ENCODE data around the gene JPH4. TPM values are rescaled to one million over a fixed set of nuclear protein-coding genes. Genes with fewer than 3 reads are reported as not detected.
"Not testable (repeated sequence)": the region's sequence is repeated elsewhere in the genome, so short reads cannot be mapped to it uniquely, and the experiment has no call there.

Gene JPH4
- total RNA-seq, 1 donor from 2014 or later = 3.2 TPM

DNA sequence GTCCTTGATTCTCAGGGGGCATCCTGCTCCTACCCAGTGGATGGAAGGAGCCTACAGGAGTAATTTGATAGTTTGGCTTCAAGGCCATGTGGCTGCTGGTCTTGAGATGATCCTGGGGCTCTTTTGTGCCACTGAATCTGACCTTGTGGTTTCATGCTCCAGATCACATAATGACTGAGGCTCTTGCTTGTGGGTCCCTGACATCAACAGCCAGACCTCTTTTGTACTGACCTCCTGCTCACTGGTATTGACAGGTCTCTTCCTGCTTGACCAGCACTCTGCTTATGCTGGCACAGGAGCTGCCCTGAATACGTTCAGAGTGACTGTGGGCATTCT lies 23.2 kb upstream of the JPH4 start:
- no peaks in the 10 kb centered on the region for H3K27me3 ChIP-seq
- H3K4me1 Mint-ChIP-seq = no peaks in the 10 kb centered on the region
- no peak overlapping the region for H2AFZ ChIP-seq (replicated peaks)
- H3K27ac Mint-ChIP-seq = no peak overlapping the region
- no peak overlapping the region for H3K27ac ChIP-seq
- H3K4me3 Mint-ChIP-seq = no peak overlapping the region
- no peaks in the 10 kb centered on the region for H3K27me3 Mint-ChIP-seq (ENCODE audit: insufficient read depth, low read depth)
- no peaks in the 10 kb centered on the region for H3K36me3 Mint-ChIP-seq
- no peaks in the 10 kb centered on the region for H3K36me3 ChIP-seq
- H3K4me3 ChIP-seq = no peak overlapping the region
- no peak overlapping the region for H3K9ac ChIP-seq
- H3K4me2 ChIP-seq = no peak overlapping the region
- H3K9me3 ChIP-seq (ENCODE audit: low read depth) = no peaks in the 10 kb centered on the region
- H3K79me2 ChIP-seq (ENCODE audit: low read depth) = no peaks in the 10 kb centered on the region
- no peak for TF ChIP-seq EZH2phosphoT487 (IDR thresholded peaks at IDR 0.05)
- TF ChIP-seq, protein P1, sequence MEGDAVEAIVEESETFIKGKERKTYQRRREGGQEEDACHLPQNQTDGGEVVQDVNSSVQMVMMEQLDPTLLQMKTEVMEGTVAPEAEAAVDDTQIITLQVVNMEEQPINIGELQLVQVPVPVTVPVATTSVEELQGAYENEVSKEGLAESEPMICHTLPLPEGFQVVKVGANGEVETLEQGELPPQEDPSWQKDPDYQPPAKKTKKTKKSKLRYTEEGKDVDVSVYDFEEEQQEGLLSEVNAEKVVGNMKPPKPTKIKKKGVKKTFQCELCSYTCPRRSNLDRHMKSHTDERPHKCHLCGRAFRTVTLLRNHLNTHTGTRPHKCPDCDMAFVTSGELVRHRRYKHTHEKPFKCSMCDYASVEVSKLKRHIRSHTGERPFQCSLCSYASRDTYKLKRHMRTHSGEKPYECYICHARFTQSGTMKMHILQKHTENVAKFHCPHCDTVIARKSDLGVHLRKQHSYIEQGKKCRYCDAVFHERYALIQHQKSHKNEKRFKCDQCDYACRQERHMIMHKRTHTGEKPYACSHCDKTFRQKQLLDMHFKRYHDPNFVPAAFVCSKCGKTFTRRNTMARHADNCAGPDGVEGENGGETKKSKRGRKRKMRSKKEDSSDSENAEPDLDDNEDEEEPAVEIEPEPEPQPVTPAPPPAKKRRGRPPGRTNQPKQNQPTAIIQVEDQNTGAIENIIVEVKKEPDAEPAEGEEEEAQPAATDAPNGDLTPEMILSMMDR (IDR thresholded peaks at IDR 0.05) = no peak
- no peak for TF ChIP-seq EZH2 (IDR thresholded peaks at IDR 0.05)
- H3K4me1 ChIP-seq = no peaks in the 10 kb centered on the region
- H4K20me1 ChIP-seq (ENCODE audit: low read depth) = no peaks in the 10 kb centered on the region
- no peak for DNase-seq (ENCODE audit: low spot score)
- H3K9me3 Mint-ChIP-seq = no peaks in the 10 kb centered on the region
- H3F3A ChIP-seq (ENCODE audit: low read depth) = no peaks in the 10 kb centered on the region

DNA sequence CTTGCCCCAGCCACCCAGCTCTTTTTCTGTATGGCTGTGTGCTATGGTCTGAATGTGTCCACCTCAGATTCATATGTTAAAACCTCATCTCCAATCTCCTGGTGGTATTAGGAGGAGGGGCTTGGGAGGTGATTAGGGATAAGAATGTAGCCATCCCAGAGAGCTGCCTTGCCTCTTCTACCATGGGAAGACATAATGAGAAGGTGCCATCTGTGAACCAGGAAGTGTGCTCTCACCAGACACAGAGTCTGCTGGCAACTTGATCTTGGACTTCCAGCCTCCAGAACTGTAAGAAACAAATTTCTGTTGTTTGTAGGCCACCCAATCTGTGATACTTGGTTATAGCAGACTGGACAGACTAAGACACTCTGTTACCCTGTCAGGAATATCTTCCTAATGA lies 22.8 kb upstream of the JPH4 start:
- DNase-seq (ENCODE audit: low spot score) = no peak
- Histone ChIP-seq H3K9me3 (ENCODE audit: low read depth) (no peaks in the 10 kb centered on the region), H3K27ac (no peak overlapping the region), H2AFZ (replicated peaks) (no peak overlapping the region), H3K36me3 (no peaks in the 10 kb centered on the region), H3K79me2 (ENCODE audit: low read depth) (no peaks in the 10 kb centered on the region), H3K9ac (no peak overlapping the region), H4K20me1 (ENCODE audit: low read depth) (no peaks in the 10 kb centered on the region), H3K4me2 (no peak overlapping the region), H3K27me3 (no peaks in the 10 kb centered on the region), H3K4me1 (no peaks in the 10 kb centered on the region), H3K4me3 (no peak overlapping the region), H3F3A (ENCODE audit: low read depth) (no peaks in the 10 kb centered on the region)
- H3K9me3 Mint-ChIP-seq = no peaks in the 10 kb centered on the region
- H3K4me1 Mint-ChIP-seq = no peaks in the 10 kb centered on the region
- H3K27me3 Mint-ChIP-seq (ENCODE audit: insufficient read depth, low read depth) = no peaks in the 10 kb centered on the region
- H3K36me3 Mint-ChIP-seq = no peaks in the 10 kb centered on the region
- TF ChIP-seq EZH2phosphoT487 (IDR thresholded peaks at IDR 0.05) (no peak), EZH2 (IDR thresholded peaks at IDR 0.05) (no peak)
- TF ChIP-seq, protein P1 (IDR thresholded peaks at IDR 0.05) = no peak
- H3K27ac Mint-ChIP-seq = no peak overlapping the region
- H3K4me3 Mint-ChIP-seq = no peak overlapping the region

DNA sequence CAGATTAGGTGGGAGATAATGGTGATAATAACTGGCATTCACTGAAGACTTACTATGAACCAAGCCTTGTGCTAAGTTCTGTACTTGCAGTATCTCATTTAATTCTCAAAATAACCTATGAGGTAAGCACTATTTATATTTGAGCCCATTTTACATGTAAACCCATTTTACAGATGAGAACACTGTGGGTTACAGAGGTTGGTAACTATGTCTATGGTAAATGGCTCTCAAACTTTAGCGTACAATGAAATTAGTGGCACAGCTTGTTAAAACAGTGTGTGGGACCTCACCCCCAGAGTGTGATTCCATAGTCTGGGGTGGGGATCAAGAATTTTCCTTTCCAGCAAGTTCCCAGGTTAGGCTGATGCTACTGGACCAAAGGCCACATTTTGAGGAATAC lies 22.2 kb upstream of the JPH4 start:
- H3K9ac ChIP-seq = no peak overlapping the region
- no peak for DNase-seq (ENCODE audit: low spot score)
- H3K4me1 ChIP-seq = no peaks in the 10 kb centered on the region
- H3K9me3 ChIP-seq (ENCODE audit: low read depth) = no peaks in the 10 kb centered on the region
- no peaks in the 10 kb centered on the region for H3K4me1 Mint-ChIP-seq
- no peak overlapping the region for H3K27ac ChIP-seq
- H3K79me2 ChIP-seq (ENCODE audit: low read depth) = no peaks in the 10 kb centered on the region
- H3K27ac Mint-ChIP-seq = no peak overlapping the region
- no peak overlapping the region for H3K4me3 ChIP-seq
- no peaks in the 10 kb centered on the region for H3K9me3 Mint-ChIP-seq
- no peaks in the 10 kb centered on the region for H3K27me3 ChIP-seq
- no peak overlapping the region for H3K4me3 Mint-ChIP-seq
- H3K36me3 Mint-ChIP-seq = no peaks in the 10 kb centered on the region
- no peak overlapping the region for H2AFZ ChIP-seq (replicated peaks)
- H3F3A ChIP-seq (ENCODE audit: low read depth) = no peaks in the 10 kb centered on the region
- no peaks in the 10 kb centered on the region for H3K27me3 Mint-ChIP-seq (ENCODE audit: insufficient read depth, low read depth)
- H3K4me2 ChIP-seq = no peak overlapping the region
- no peak for TF ChIP-seq EZH2 (IDR thresholded peaks at IDR 0.05)
- no peaks in the 10 kb centered on the region for H3K36me3 ChIP-seq
- no peaks in the 10 kb centered on the region for H4K20me1 ChIP-seq (ENCODE audit: low read depth)

DNA sequence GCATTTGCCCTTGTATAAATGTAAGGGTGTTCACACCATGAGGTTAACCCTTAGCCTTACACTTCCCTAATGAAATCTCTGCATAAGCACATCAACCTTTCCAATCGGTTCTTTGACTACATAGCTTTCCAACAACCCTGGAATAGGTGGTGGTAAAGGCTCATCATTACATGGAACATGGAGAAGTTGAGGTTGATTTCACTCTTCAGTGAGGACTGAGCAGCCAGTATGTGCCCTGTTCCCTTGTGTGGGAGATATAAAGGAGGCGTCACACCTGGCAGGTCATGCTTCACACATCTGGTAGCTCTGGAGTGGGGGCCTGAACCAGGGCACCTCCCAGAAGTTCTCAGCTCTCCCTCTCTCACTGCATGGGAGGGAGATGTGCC lies 21.7 kb upstream of the JPH4 start:
- Histone ChIP-seq H3K9ac (no peak overlapping the region), H3F3A (ENCODE audit: low read depth) (no peaks in the 10 kb centered on the region), H2AFZ (replicated peaks) (no peak overlapping the region), H3K27me3 (no peaks in the 10 kb centered on the region), H3K4me2 (no peak overlapping the region), H3K4me1 (no peaks in the 10 kb centered on the region), H3K27ac (no peak overlapping the region), H3K36me3 (no peaks in the 10 kb centered on the region), H3K79me2 (ENCODE audit: low read depth) (no peaks in the 10 kb centered on the region), H4K20me1 (ENCODE audit: low read depth) (no peaks in the 10 kb centered on the region), H3K9me3 (ENCODE audit: low read depth) (no peaks in the 10 kb centered on the region), H3K4me3 (no peak overlapping the region)
- Mint-ChIP-seq H3K9me3 (no peaks in the 10 kb centered on the region), H3K27ac (no peak overlapping the region), H3K4me3 (no peak overlapping the region), H3K4me1 (no peaks in the 10 kb centered on the region), H3K36me3 (no peaks in the 10 kb centered on the region), H3K27me3 (ENCODE audit: insufficient read depth, low read depth) (no peaks in the 10 kb centered on the region)
- DNase-seq (ENCODE audit: low spot score) = no peak
- TF ChIP-seq, protein P1 (IDR thresholded peaks at IDR 0.05) = no peak
- TF ChIP-seq EZH2 (IDR thresholded peaks at IDR 0.05) (no peak), EZH2phosphoT487 (IDR thresholded peaks at IDR 0.05) (no peak)

DNA sequence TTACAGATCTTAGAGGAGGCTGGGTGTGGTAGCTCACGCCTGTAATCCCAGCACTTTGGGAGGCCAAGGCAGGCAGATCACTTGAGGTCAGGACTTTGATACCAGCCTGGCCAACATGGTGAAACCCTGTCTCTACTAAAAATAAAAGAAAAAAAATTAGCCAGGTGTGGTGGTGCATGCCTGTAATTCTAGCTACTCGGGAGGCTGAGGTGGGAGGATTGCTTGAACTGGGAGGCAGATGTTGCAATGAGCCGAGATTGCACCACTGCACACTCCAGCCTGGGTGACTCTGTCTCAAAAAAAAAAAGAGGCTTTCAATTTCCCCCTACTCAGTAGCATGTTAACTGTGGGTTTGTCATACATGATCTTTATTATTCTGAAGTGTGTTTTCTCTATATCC lies 15.6 kb upstream of the JPH4 start:
- not testable (repeated sequence) for H3K4me3 Mint-ChIP-seq; H3K27me3 Mint-ChIP-seq (ENCODE audit: insufficient read depth, low read depth); H3K4me3 ChIP-seq; H3K27me3 ChIP-seq; H3K9me3 Mint-ChIP-seq; H3K4me1 ChIP-seq; H3K36me3 ChIP-seq; DNase-seq (ENCODE audit: low spot score); H2AFZ ChIP-seq (replicated peaks); H3F3A ChIP-seq (ENCODE audit: low read depth); H3K4me1 Mint-ChIP-seq; H3K27ac ChIP-seq; H3K9me3 ChIP-seq (ENCODE audit: low read depth); H3K4me2 ChIP-seq; H3K27ac Mint-ChIP-seq; H3K79me2 ChIP-seq (ENCODE audit: low read depth); H4K20me1 ChIP-seq (ENCODE audit: low read depth); H3K9ac ChIP-seq; H3K36me3 Mint-ChIP-seq
